ENCODE measurements around the gene SPATA32.

Gene SPATA32

GRCh38 chr17:45222996-45223538 is 38.8 kb downstream of the SPATA32 start:
- TF ChIP-seq, protein P1, sequence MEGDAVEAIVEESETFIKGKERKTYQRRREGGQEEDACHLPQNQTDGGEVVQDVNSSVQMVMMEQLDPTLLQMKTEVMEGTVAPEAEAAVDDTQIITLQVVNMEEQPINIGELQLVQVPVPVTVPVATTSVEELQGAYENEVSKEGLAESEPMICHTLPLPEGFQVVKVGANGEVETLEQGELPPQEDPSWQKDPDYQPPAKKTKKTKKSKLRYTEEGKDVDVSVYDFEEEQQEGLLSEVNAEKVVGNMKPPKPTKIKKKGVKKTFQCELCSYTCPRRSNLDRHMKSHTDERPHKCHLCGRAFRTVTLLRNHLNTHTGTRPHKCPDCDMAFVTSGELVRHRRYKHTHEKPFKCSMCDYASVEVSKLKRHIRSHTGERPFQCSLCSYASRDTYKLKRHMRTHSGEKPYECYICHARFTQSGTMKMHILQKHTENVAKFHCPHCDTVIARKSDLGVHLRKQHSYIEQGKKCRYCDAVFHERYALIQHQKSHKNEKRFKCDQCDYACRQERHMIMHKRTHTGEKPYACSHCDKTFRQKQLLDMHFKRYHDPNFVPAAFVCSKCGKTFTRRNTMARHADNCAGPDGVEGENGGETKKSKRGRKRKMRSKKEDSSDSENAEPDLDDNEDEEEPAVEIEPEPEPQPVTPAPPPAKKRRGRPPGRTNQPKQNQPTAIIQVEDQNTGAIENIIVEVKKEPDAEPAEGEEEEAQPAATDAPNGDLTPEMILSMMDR (IDR thresholded peaks at IDR 0.05; ENCODE audit: control insufficient read depth, insufficient read depth, low read depth, low read length, missing control alignments): no peak
- DNase-seq (ENCODE audit: low read depth): no peak
- no peak overlapping the region for H3K4me3 ChIP-seq (ENCODE audit: control insufficient read depth, low read depth, low read length)

DNA sequence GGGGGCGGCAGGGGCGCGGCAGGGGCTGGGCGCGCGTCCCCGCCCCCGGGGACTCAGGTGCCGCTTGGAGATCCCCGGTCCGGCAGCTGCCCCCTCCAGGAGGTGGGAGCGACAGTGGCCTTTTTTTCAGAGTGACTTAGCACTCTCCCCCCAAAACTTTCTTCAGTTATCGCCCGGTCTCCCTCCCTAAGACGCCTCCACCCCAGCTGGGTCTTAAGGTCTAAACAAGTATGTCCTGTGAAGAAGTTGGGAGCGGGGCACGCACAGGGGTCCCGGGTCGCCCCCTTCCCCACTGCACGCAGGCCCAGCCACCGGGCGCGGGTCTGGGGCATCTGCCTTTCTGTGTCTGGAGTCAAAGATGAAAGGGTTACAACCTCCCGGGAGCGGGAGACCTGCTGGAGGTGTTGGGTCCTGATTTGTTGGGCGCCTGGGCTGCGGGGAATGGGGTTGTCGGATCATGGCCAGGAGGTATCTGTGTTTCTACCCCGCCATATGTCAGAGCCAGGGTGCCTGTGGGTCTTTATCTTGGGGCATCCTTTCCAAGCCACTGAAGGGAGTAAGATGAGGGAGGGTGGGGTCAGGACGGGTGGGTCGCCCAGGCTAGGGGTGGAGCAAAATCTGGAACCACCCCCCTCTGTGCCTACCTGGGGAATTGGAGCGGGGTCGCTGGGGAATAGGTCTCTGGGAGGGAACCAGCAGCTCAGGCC is 39.5 kb downstream of the SPATA32 start:
- TF ChIP-seq, protein P1 (IDR thresholded peaks at IDR 0.05; ENCODE audit: control insufficient read depth, insufficient read depth, low read depth, low read length, missing control alignments): no peak
- peak overlapping the region; percentile 40 for H3K4me3 ChIP-seq (ENCODE audit: control insufficient read depth, low read depth, low read length)
- DNase-seq (ENCODE audit: low read depth): no peak

DNA sequence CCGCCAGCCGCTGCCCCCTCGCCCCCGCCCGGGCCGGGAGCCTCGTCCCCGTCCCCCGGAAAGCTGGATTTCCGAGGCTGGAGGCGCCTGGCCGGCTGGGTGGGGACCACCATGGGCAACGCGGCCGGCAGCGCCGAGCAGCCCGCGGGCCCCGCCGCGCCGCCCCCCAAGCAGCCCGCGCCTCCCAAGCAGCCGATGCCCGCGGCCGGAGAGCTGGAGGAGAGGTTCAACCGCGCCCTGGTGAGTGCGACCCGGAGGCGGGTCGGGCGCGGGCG is 39.9 kb downstream of the SPATA32 start:
- no peak for DNase-seq (ENCODE audit: low read depth)
- H3K4me3 ChIP-seq (ENCODE audit: control insufficient read depth, low read depth, low read length): peak overlapping the region; percentile 40
- TF ChIP-seq, protein P1 (IDR thresholded peaks at IDR 0.05; ENCODE audit: control insufficient read depth, insufficient read depth, low read depth, low read length, missing control alignments): no peak

DNA sequence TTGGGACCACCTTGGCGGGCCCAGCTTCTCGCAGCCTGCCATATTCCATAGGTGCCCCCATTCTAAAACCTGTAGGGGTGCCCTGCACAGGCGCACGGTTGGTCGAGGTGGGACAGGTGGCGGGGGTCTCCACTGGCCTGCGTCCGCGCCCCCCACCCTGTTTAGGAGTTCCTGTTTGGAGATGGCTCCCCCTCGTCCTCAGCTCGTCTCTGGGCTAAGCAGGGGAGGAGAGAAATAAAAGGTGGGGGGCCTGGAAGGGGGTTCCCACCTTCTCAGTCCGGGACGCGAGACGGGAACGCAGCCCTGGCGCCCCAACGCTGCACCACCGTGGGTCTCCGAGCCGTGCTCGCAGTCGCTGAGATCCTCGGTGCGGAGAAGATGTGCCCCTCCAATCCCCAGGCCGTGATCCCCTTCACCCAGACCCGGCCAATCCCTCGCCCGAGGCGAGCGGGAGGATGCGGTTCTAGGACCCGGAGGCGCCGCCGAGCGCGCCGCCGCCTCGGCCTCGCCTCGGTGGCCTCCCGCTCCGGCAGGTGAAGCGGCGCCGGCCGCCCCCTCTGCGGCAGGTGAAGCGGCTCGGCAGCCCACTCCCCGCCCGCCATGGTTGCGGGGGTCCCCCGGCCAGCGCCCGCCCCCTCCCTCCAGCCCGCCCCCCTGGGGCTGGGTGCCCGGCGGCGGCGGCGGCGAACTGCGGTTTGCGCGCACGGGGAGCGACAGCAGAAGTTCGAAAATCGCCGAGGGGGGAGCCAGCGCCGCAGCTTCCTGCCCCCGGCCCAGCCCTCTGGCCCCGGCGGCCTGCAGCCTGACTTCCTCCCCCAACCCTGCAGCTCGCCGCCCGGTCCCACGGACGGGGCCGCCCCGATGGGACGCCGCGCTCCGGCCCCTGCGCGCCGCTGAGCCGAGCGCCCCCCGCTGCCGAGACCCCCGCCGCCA is 40.5 kb downstream of the SPATA32 start, which contains the start of gene FMNL1:
Gene FMNL1 (plus strand): TSS at position 805 of the 933 bp plus-strand sequence. CDS start 240 bp downstream, outside the sequence.
- no peak for DNase-seq (ENCODE audit: low read depth)
- TF ChIP-seq, protein P1 (IDR thresholded peaks at IDR 0.05; ENCODE audit: control insufficient read depth, insufficient read depth, low read depth, low read length, missing control alignments): no peak

GRCh38 chr17:45220079-45220478 is 41.8 kb downstream of the SPATA32 start:
- no peak overlapping the region for H3K4me3 ChIP-seq (ENCODE audit: control insufficient read depth, low read depth, low read length)
- TF ChIP-seq, protein P1 (IDR thresholded peaks at IDR 0.05; ENCODE audit: control insufficient read depth, insufficient read depth, low read depth, low read length, missing control alignments): no peak
- no peak for DNase-seq (ENCODE audit: low read depth)

More for the DNA sequence above, 40.5 kb downstream of the SPATA32 start, which contains the start of gene FMNL1:
- H3K4me3 ChIP-seq (ENCODE audit: control insufficient read depth, low read depth, low read length): peak within 1 kb of the TSS; percentile 40

GRCh38 chr17:45218895-45219661 is 42.8 kb downstream of the SPATA32 start:
- TF ChIP-seq, protein P1 (IDR thresholded peaks at IDR 0.05; ENCODE audit: control insufficient read depth, insufficient read depth, low read depth, low read length, missing control alignments): peak; percentile 85
- no peak overlapping the region for H3K4me3 ChIP-seq (ENCODE audit: control insufficient read depth, low read depth, low read length)
- DNase-seq (ENCODE audit: low read depth): peak; percentile 82
